Right atrium auricular region (tissue), 2 donors: ENCODE measurements around the gene ZNF804B. TPM values are rescaled to one million over a fixed set of nuclear protein-coding genes. Genes with fewer than 3 reads are reported as not detected.

Source experiments
- DNase-seq: peaks from one replicate; pipeline ENCODE4 v3.0.0-alpha.2; 2019; ENCODE audit warnings: low spot score
- H3K27ac ChIP-seq, 2 donors: fragments of 200-600 bp; sonication (generic); 1 replicate in 1 of 2; 2 replicates in 1 of 2; pipeline ENCODE4 v1.5.1; 2016 to 2019
- H3K27me3 ChIP-seq, 2 donors: fragments of 200-600 bp; sonication (generic); one replicate each; pipeline versions ENCODE4 v1.5.1 to v1.6.0; 2017 to 2019
- H3K36me3 ChIP-seq: fragments of 200-600 bp; sonication (generic); one replicate; pipeline ENCODE4 v1.5.1; 2016
- H3K4me1 ChIP-seq, 2 donors: fragments of 200-600 bp; sonication (generic); one replicate each; pipeline versions ENCODE4 v1.5.1 to v1.6.0; 2017 to 2019
- H3K4me3 ChIP-seq, 2 donors: fragments of 200-600 bp; sonication (generic); 1 replicate in 1 of 2; 2 replicates in 1 of 2; pipeline ENCODE4 v1.5.1; 2017 to 2019; ENCODE audit warnings: mild to moderate bottlenecking in 1 of 2, moderate library complexity in 1 of 2
- H3K9me3 ChIP-seq, 2 donors: fragments of 200-600 bp; sonication (generic); one replicate each; pipeline ENCODE4 v1.5.1; 2019
- total RNA-seq, 2 donors: library from RNA; depleted of rRNA; stranded (reverse); fragments of >200 nt; gene quantifications; one replicate each; pipeline ENCODE4 v1.1.0, GENCODE V29; 2016
- TF ChIP-seq, protein P1 (sequence below), 2 donors: fragments of 200-600 bp; sonication (generic); IDR thresholded peaks; one replicate each; pipeline ENCODE4 v1.5.1; 2019; ENCODE audit warnings: antibody characterized with exemption in 2 of 2

ZNF804B gene
- total RNA-seq, 2 donors from 2014 or later: 0.20 to 0.26 TPM

GRCh38 chr7:89060234-89060633, 300.7 kb downstream of the ZNF804B start:
- Histone ChIP-seq H3K27ac (no peak overlapping the region), H3K27me3 (no peaks in the 10 kb centered on the region), H3K9me3 (no peaks in the 10 kb centered on the region), H3K36me3 (no peaks in the 10 kb centered on the region), H3K4me1 (no peaks in the 10 kb centered on the region), H3K4me3 (no peak overlapping the region)
- TF ChIP-seq, protein P1, sequence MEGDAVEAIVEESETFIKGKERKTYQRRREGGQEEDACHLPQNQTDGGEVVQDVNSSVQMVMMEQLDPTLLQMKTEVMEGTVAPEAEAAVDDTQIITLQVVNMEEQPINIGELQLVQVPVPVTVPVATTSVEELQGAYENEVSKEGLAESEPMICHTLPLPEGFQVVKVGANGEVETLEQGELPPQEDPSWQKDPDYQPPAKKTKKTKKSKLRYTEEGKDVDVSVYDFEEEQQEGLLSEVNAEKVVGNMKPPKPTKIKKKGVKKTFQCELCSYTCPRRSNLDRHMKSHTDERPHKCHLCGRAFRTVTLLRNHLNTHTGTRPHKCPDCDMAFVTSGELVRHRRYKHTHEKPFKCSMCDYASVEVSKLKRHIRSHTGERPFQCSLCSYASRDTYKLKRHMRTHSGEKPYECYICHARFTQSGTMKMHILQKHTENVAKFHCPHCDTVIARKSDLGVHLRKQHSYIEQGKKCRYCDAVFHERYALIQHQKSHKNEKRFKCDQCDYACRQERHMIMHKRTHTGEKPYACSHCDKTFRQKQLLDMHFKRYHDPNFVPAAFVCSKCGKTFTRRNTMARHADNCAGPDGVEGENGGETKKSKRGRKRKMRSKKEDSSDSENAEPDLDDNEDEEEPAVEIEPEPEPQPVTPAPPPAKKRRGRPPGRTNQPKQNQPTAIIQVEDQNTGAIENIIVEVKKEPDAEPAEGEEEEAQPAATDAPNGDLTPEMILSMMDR (IDR thresholded peaks at IDR 0.05): no peak
- DNase-seq: no peak

- Histone ChIP-seq H3K27ac (no peak overlapping the region), H3K36me3 (no peaks in the 10 kb centered on the region), H3K27me3 (no peaks in the 10 kb centered on the region), H3K4me1 (no peaks in the 10 kb centered on the region), H3K4me3 (no peak overlapping the region), H3K9me3 (no peaks in the 10 kb centered on the region)
- no peak for DNase-seq
- TF ChIP-seq, protein P1 (IDR thresholded peaks at IDR 0.05): no peak
These were observed 305.3 kb downstream of the ZNF804B start for GRCh38 chr7:89064831-89065230.

DNA sequence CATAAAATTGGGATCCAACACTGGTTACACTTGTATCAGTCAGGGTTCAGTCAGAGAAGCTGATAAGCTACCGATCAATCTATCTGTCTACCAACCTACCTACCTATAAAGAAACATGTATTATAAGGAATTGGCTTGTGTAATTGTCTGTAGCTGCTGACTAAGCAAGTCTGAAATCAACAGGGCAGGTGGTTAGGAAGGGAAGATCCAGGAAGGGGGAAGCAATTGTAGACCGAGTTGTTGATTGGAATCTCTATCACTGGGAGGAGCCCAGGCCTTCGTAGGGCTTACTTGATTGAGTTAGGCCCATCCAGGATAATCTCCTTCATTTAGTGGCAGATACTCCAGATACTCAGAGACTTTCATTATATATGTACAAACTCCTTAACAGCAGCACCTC, 307.5 kb downstream of the ZNF804B start:
- DNase-seq: no peak
- no peaks in the 10 kb centered on the region for H3K27me3 ChIP-seq
- TF ChIP-seq, protein P1 (IDR thresholded peaks at IDR 0.05): no peak
- no peak overlapping the region for H3K27ac ChIP-seq
- H3K4me1 ChIP-seq: no peaks in the 10 kb centered on the region
- no peaks in the 10 kb centered on the region for H3K36me3 ChIP-seq
- H3K9me3 ChIP-seq: no peaks in the 10 kb centered on the region
- H3K4me3 ChIP-seq: no peak overlapping the region

DNA sequence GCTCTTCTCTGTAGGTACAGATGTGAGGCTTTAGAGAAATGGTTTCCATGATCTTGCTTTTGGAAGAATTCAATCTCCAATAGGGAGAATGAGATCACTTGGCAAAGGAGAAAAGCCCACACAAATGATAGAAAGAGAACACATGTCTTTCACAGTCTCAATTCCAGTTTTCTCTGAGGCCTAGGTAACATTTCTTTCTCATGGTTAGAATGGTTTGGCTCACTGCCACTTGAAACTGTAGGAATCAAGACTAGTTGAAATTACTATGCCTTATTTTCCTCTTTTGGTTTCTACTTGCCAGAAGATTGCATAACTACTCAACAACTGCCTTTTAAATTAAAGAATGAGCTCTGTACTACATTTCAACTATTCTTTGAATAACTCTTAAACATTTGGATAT, 312.6 kb downstream of the ZNF804B start:
- Histone ChIP-seq H3K9me3 (no peaks in the 10 kb centered on the region), H3K27me3 (no peaks in the 10 kb centered on the region), H3K4me1 (no peaks in the 10 kb centered on the region), H3K4me3 (no peak overlapping the region), H3K27ac (no peak overlapping the region), H3K36me3 (no peaks in the 10 kb centered on the region)
- no peak for DNase-seq
- TF ChIP-seq, protein P1 (IDR thresholded peaks at IDR 0.05): no peak

DNA sequence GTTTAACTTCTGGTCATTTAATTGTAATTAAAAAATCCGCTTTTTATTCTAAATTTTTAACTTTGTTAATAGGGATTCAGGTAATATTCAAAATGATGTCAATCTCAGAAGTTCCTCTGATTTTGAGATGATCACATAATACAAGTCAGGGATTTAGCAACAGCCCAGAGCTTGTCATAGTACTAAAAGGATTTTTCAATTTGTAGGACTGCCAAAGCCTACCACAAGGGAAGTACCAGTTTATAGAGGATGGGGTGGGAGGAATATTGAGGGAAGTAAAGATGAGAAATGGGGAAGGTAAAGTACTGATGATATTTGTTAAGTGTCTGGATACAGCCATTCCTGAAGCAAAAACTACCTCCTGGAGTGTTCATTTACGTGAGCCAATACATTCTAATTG, 314.3 kb downstream of the ZNF804B start:
- Histone ChIP-seq H3K4me3 (no peak overlapping the region), H3K27me3 (no peaks in the 10 kb centered on the region), H3K9me3 (no peaks in the 10 kb centered on the region), H3K4me1 (no peaks in the 10 kb centered on the region), H3K27ac (no peak overlapping the region), H3K36me3 (no peaks in the 10 kb centered on the region)
- DNase-seq: no peak
- TF ChIP-seq, protein P1 (IDR thresholded peaks at IDR 0.05): no peak

DNA sequence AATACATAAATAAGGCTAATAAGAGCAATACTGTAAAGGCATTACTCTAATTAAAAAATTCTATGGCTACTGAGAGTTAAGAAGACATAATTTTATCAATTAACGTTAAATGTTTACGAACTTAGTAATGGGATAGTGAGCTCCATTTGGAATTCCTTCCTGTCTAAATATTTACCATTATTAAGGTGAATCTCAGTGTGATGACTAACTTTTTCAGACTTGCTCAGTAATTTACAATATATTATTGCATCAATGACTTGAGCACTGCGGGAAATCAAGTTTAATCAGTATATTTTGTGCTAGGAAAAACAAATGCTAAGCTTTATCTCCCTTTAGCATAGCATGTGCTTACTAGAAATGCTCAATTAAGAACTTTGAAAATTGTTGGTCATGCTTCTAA, 318.5 kb downstream of the ZNF804B start:
- H3K4me1 ChIP-seq: no peaks in the 10 kb centered on the region
- no peak overlapping the region for H3K4me3 ChIP-seq
- no peak overlapping the region for H3K27ac ChIP-seq
- no peaks in the 10 kb centered on the region for H3K9me3 ChIP-seq
- TF ChIP-seq, protein P1 (IDR thresholded peaks at IDR 0.05): no peak
- no peaks in the 10 kb centered on the region for H3K36me3 ChIP-seq
- DNase-seq: no peak
- no peaks in the 10 kb centered on the region for H3K27me3 ChIP-seq
